IMR-90 (cell line): ENCODE data around the gene MKX. TPM values are rescaled to one million over a fixed set of nuclear protein-coding genes. Genes with fewer than 3 reads are reported as not detected.

Experiments
- ATAC-seq: fragments of 200-7000 bp; cut with Tn5 transposase; 2 replicates; pipeline ENCODE4 v1.9.1; 2020; ENCODE audit warnings: low read depth, mild to moderate bottlenecking, moderate library complexity
- BruUV-seq: library from RNA; stranded (reverse); fragments of 400-500 nt; replicated peaks from 2 replicates; lab custom pipeline; 2021; lab: Mats Ljungman, UMichigan
- CTCF ChIA-PET: fragments of 300-600 bp; formaldehyde crosslinking; extraction: SDS; loops from one replicate; lab custom pipeline; 2021; ENCODE audit warnings: antibody characterized with exemption; lab: Yijun Ruan, JAX
- POLR2A ChIA-PET: fragments of 300-600 bp; sonication (Branson Sonifier 250); formaldehyde crosslinking; loops from one replicate; lab custom pipeline; 2022; ENCODE audit warnings: antibody characterized with exemption; ENCODE audit not compliant: unreplicated experiment; lab: Charles Lee
- DNase-seq: peaks from one replicate; pipeline ENCODE4 v3.0.0; 2013
- H2AFZ ChIP-seq: replicated peaks from 2 replicates; pipeline ENCODE3; 2013; ENCODE audit warnings: low read length, mild to moderate bottlenecking; ENCODE audit not compliant: poor library complexity
- H2AK5ac ChIP-seq: 2 replicates; pipeline ENCODE4 v1.6.1; 2013; ENCODE audit warnings: low read depth, low read length, inconsistent platforms
- H2AK9ac ChIP-seq: replicated peaks from 2 replicates; pipeline ENCODE3; 2013; ENCODE audit warnings: mild to moderate bottlenecking, low read depth, low read length, moderate library complexity; ENCODE audit not compliant: poor library complexity
- H2BK120ac ChIP-seq: 2 replicates; pipeline ENCODE4 v1.6.1; 2013; ENCODE audit warnings: low read depth, low read length, inconsistent platforms
- H2BK15ac ChIP-seq: 3 replicates; pipeline ENCODE4 v1.6.1; 2013; ENCODE audit warnings: low read depth, low read length, inconsistent platforms
- H2BK20ac ChIP-seq: 2 replicates; pipeline ENCODE4 v1.6.1; 2013; ENCODE audit warnings: low read depth, mild to moderate bottlenecking, inconsistent platforms, low read length, moderate library complexity
- H2BK5ac ChIP-seq: 2 replicates; pipeline ENCODE4 v1.6.1; 2013; ENCODE audit warnings: mild to moderate bottlenecking, low read depth, low read length, inconsistent platforms; ENCODE audit not compliant: poor library complexity, severe bottlenecking
- H3K14ac ChIP-seq: replicated peaks from 2 replicates; pipeline ENCODE4 v1.6.1; 2013; ENCODE audit warnings: low read depth, low read length, inconsistent platforms
- H3K18ac ChIP-seq: 2 replicates; pipeline ENCODE4 v1.6.1; 2013; ENCODE audit warnings: low read depth, low read length, control low read depth
- H3K23ac ChIP-seq: 2 replicates; pipeline ENCODE4 v1.6.1; 2013; ENCODE audit warnings: low read depth, low read length, inconsistent platforms
- H3K27ac ChIP-seq: 2 replicates; pipeline ENCODE4 v1.5.1; 2013; ENCODE audit warnings: mild to moderate bottlenecking, control low read depth, low read length; ENCODE audit not compliant: insufficient read depth
- H3K27me3 ChIP-seq: 2 replicates; pipeline ENCODE4 v1.6.1; 2013; ENCODE audit warnings: low read length; ENCODE audit not compliant: control insufficient read depth, insufficient read depth
- H3K36me3 ChIP-seq: 2 replicates; pipeline ENCODE4 v1.6.1; 2013; ENCODE audit warnings: low read length, mixed read lengths; ENCODE audit not compliant: control insufficient read depth, insufficient read depth
- H3K4ac ChIP-seq: 2 replicates; pipeline ENCODE4 v1.6.1; 2013; ENCODE audit warnings: low read depth, low read length, inconsistent platforms
- H3K4me1 ChIP-seq: 2 replicates; pipeline ENCODE4 v1.6.1; 2013; ENCODE audit warnings: low read length, mixed read lengths; ENCODE audit not compliant: control insufficient read depth, insufficient read depth
- H3K4me2 ChIP-seq: 2 replicates; pipeline ENCODE4 v1.6.1; 2013; ENCODE audit warnings: low read depth, mild to moderate bottlenecking, control low read depth, low read length, moderate library complexity
- H3K4me3 ChIP-seq: 2 replicates; pipeline ENCODE4 v1.5.1; 2013; ENCODE audit warnings: low read depth, mild to moderate bottlenecking, control low read depth, low read length, moderate library complexity; ENCODE audit not compliant: insufficient read depth
- H3K56ac ChIP-seq: 2 replicates; pipeline ENCODE4 v1.6.1; 2013; ENCODE audit warnings: low read length, inconsistent platforms; ENCODE audit not compliant: insufficient read depth; ENCODE audit errors: extremely low read depth
- H3K79me1 ChIP-seq, 2 experiments: 2 replicates each; pipeline ENCODE4 v1.6.1; 2013; ENCODE audit warnings: low read length in 2 of 2, inconsistent platforms in 1 of 2, low read depth in 1 of 2
- H3K9ac ChIP-seq: 2 replicates; pipeline ENCODE4 v1.6.1; 2013; ENCODE audit warnings: low read depth, low read length, control low read depth
- H3K9me1 ChIP-seq: 2 replicates; pipeline ENCODE4 v1.6.1; 2013; ENCODE audit warnings: low read length, inconsistent platforms; ENCODE audit not compliant: insufficient read depth
- H3K9me3 ChIP-seq: 2 replicates; pipeline ENCODE4 v1.6.1; 2013; ENCODE audit warnings: low read length; ENCODE audit not compliant: control insufficient read depth, insufficient read depth
- H4K20me1 ChIP-seq: 2 replicates; pipeline ENCODE4 v1.6.1; 2013; ENCODE audit warnings: low read length, inconsistent platforms; ENCODE audit not compliant: insufficient read depth
- H4K5ac ChIP-seq: 2 replicates; pipeline ENCODE4 v1.6.1; 2013; ENCODE audit warnings: mild to moderate bottlenecking, low read depth, low read length, control low read depth
- H4K8ac ChIP-seq, 2 experiments: 2 replicates each; pipeline ENCODE4 v1.6.1; 2013; ENCODE audit warnings: low read depth in 2 of 2, low read length in 2 of 2, control low read depth in 1 of 2, inconsistent platforms in 1 of 2
- H4K91ac ChIP-seq: 2 replicates; pipeline ENCODE4 v1.6.1; 2013; ENCODE audit warnings: low read depth, low read length, inconsistent platforms; ENCODE audit not compliant: insufficient read depth
- BHLHE40 ChIP-seq: fragments of 150-350 bp; IDR thresholded peaks from 2 replicates; pipeline ENCODE4 v1.6.1; 2016; ENCODE audit warnings: mild to moderate bottlenecking, low read depth, low read length
- FOS ChIP-seq: fragments of 150-350 bp; IDR thresholded peaks from 2 replicates; pipeline ENCODE4 v1.6.1; 2016; ENCODE audit warnings: low read depth, low read length
- SMC3 ChIP-seq: fragments of 150-350 bp; IDR thresholded peaks from 2 replicates; pipeline ENCODE4 v1.6.1; 2016; ENCODE audit warnings: low read depth, mild to moderate bottlenecking, antibody characterized with exemption, low read length, moderate library complexity
- WGBS, 2 experiments: methylation state at CpG; one replicate each; pipeline versions ENCODE4 v1.1.5 to v1.1.7; 2013; ENCODE audit warnings: missing lambda C conversion rate in 2 of 2; ENCODE audit not compliant: insufficient read length in 1 of 2; ENCODE audit errors: extremely low coverage in 2 of 2; 5-methylcytosine and 5-hydroxymethylcytosine counted together
- dilution Hi-C: fragments of 300-500 bp; cut with HindIII; formaldehyde crosslinking; loops from one replicate; pipeline ENCODE4 v1.14.3; 2018; ENCODE audit warnings: low sequenced_read_pairs; ENCODE audit not compliant: unreplicated experiment
- in situ Hi-C: fragments of 300-500 bp; cut with MboI; formaldehyde crosslinking; loops from 3 replicates; pipeline ENCODE4 v1.14.3; 2019; ENCODE audit warnings: low sequenced_read_pairs, inconsistent platforms, mixed read lengths
- intact Hi-C: fragments of 100-400 bp; cut with micrococcal nuclease; formaldehyde crosslinking; loops from 2 replicates; pipeline ENCODE4 v1.10.0; 2022
- polyA plus RNA-seq, 3 experiments: library from polyadenylated mRNA; depleted of rRNA; stranded (reverse); fragments of >200 nt; gene quantifications; 2 replicates each; pipeline ENCODE4 v1.2.3, GENCODE V29; 2012; ENCODE audit warnings: low replicate concordance in 1 of 3
- total RNA-seq: library from RNA; depleted of rRNA; stranded (reverse); fragments of >200 nt; gene quantifications from 2 replicates; pipeline ENCODE4 v1.2.3, GENCODE V29; 2012

Gene MKX
- total and polyA plus RNA-seq, 2 of the 4 experiments (the other 2 are of a cell fraction): 0.10 to 0.36 TPM

DNA sequence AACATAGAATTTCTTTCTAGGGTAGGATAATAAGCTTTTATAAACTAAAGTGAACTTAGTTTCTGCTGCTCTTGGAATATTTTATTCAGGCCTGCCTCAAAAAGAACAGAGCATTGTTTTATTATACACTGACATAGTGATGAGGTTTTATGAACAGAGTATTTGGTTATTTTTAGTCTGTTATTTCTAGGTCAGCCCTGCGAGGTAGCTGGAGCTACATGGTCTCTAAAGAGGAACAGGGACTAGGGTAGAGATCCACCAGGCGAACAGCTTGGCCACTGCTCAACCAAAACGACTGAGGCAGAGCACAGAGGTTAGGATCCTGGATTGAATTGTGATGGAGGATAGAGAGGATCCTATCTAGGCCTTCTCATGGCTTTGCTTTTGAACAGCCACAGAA is 53.0 kb downstream of the MKX start:
- no peaks in the 10 kb centered on the region for H3K27me3 ChIP-seq
- no peaks in the 10 kb centered on the region for H3K9me3 ChIP-seq
- no peak overlapping the region for H4K8ac ChIP-seq
- peaks cover 5% of the 10 kb centered on the region; the same call in 1 of the 2 replicates for H3K9me1 ChIP-seq
- no peak overlapping the region for H3K9ac ChIP-seq
- H3K36me3 ChIP-seq: no peaks in the 10 kb centered on the region
- dilution Hi-C loops: no loop called here
- in situ Hi-C loops: no loop called here
- intact Hi-C loops: no loop called here
- H3K14ac ChIP-seq: no peak overlapping the region; the same call in 1 of the 2 replicates
- ChIA-PET POLR2A (no interaction called here), CTCF (no interaction called here)
- no peak overlapping the region for H3K18ac ChIP-seq
- BruUV-seq: no TSS peak
- H2AFZ ChIP-seq: no peak overlapping the region
- ATAC-seq (no peak), DNase-seq (no peak)
- H3K23ac ChIP-seq: no peak overlapping the region
- no peak overlapping the region for H2BK15ac ChIP-seq
- H3K79me1 ChIP-seq: no peaks in the 10 kb centered on the region
- no peak overlapping the region for H3K27ac ChIP-seq
- no peak overlapping the region for H2AK9ac ChIP-seq
- 20% methylated on average over 1 of the region's 3 CpGs; no CpG with 5 or more reads in 1 of the 2 experiments for WGBS, 2 experiments
- H4K91ac ChIP-seq: no peak overlapping the region
- H2AK5ac ChIP-seq: no peak overlapping the region; the same call in 1 of the 2 replicates
- H2BK5ac ChIP-seq: no peak overlapping the region
- H3K4ac ChIP-seq: no peak overlapping the region
- H3K4me1 ChIP-seq: peaks cover 4% of the 10 kb centered on the region
- H3K56ac ChIP-seq: no peak overlapping the region
- no peak overlapping the region for H4K5ac ChIP-seq
- no peak overlapping the region for H3K4me2 ChIP-seq
- H3K4me3 ChIP-seq: no peak overlapping the region
- no peak for TF ChIP-seq FOS
- TF ChIP-seq BHLHE40: no peak
- TF ChIP-seq SMC3: no peak
- no peak overlapping the region for H2BK120ac ChIP-seq
- no peaks in the 10 kb centered on the region for H4K20me1 ChIP-seq
- no peak overlapping the region for H2BK20ac ChIP-seq
